GM12892 (cell line): ENCODE results near the gene EDN2.

ENCODE experiments used
- POLR2A ChIP-seq: IDR thresholded peaks from 2 replicates; pipeline ENCODE4 v1.6.1; 2011; ENCODE audit warnings: low read depth, low read length, control low read depth
- TAF1 ChIP-seq: IDR thresholded peaks from 2 replicates; pipeline ENCODE4 v1.6.1; 2011; ENCODE audit warnings: low read depth, mild to moderate bottlenecking, control low read depth, low read length, borderline replicate concordance

GRCh38 chr1:41500781-41501518 is 16.5 kb upstream of the EDN2 start:
- no peak for TF ChIP-seq TAF1
- TF ChIP-seq POLR2A = no peak
